HEK293T (cell line): ENCODE results near the gene POFUT1.
"Not testable (repeated sequence)": the region's sequence is repeated elsewhere in the genome, so short reads cannot be mapped to it uniquely, and the experiment has no call there.

ENCODE experiments used
- CTCF ChIA-PET: fragments of 350-600 bp; formaldehyde crosslinking; extraction: SDS; loops from one replicate; lab custom pipeline; 2021; ENCODE audit warnings: antibody characterized with exemption, inconsistent platforms; lab: Yijun Ruan, JAX
- POLR2A ChIA-PET: fragments of 350-600 bp; formaldehyde crosslinking; extraction: SDS; loops from one replicate; lab custom pipeline; 2020; ENCODE audit warnings: antibody characterized with exemption, inconsistent platforms; lab: Yijun Ruan, JAX
- DNase-seq: peaks from one replicate; pipeline ENCODE4 v3.0.0; 2012; ENCODE audit warnings: mixed read lengths; ENCODE audit errors: extremely low spot score
- ARNT ChIP-seq: fragments of 450-650 bp; IDR thresholded peaks from 2 replicates; pipeline ENCODE4 v1.6.1; 2017; ENCODE audit warnings: mild to moderate bottlenecking
- BHLHE40 ChIP-seq: fragments of 450-650 bp; IDR thresholded peaks from 2 replicates; pipeline ENCODE4 v1.6.1; 2016; ENCODE audit warnings: mild to moderate bottlenecking, moderate library complexity, borderline replicate concordance
- CTBP1 ChIP-seq: fragments of 450-650 bp; IDR thresholded peaks from 2 replicates; pipeline ENCODE4 v1.6.1; 2016; ENCODE audit warnings: borderline replicate concordance
- ELF4 ChIP-seq: fragments of 450-650 bp; IDR thresholded peaks from 2 replicates; pipeline ENCODE4 v1.6.1; 2017; ENCODE audit warnings: antibody characterized with exemption
- FOXA1 ChIP-seq: fragments of 450-650 bp; IDR thresholded peaks from 2 replicates; pipeline ENCODE4 v1.6.1; 2016; ENCODE audit warnings: mild to moderate bottlenecking
- FOXK2 ChIP-seq: fragments of 450-650 bp; IDR thresholded peaks from 2 replicates; pipeline ENCODE4 v1.6.1; 2016; ENCODE audit warnings: mild to moderate bottlenecking
- FOXM1 ChIP-seq: fragments of 450-650 bp; IDR thresholded peaks from 2 replicates; pipeline ENCODE4 v1.6.1; 2017; ENCODE audit warnings: mild to moderate bottlenecking, borderline replicate concordance
- HDGF ChIP-seq: fragments of 450-650 bp; IDR thresholded peaks from 2 replicates; pipeline ENCODE4 v1.6.1; 2017; ENCODE audit warnings: antibody characterized with exemption, borderline replicate concordance
- L3MBTL2 ChIP-seq: fragments of 450-650 bp; conservative IDR thresholded peaks from 2 replicates; pipeline ENCODE4 v1.6.1; 2016; ENCODE audit warnings: mild to moderate bottlenecking
- LEF1 ChIP-seq: fragments of 450-650 bp; IDR thresholded peaks from 2 replicates; pipeline ENCODE4 v1.6.1; 2017; ENCODE audit warnings: mild to moderate bottlenecking, borderline replicate concordance
- NFRKB ChIP-seq: fragments of 450-650 bp; IDR thresholded peaks from 2 replicates; pipeline ENCODE4 v1.6.1; 2016; ENCODE audit warnings: mild to moderate bottlenecking, moderate library complexity
- SP1 ChIP-seq: fragments of 450-650 bp; IDR thresholded peaks from 2 replicates; pipeline ENCODE4 v1.6.1; 2017
- SUZ12 ChIP-seq: fragments of 450-650 bp; IDR thresholded peaks from 2 replicates; pipeline ENCODE4 v1.6.1; 2016; ENCODE audit warnings: mild to moderate bottlenecking
- TARDBP ChIP-seq: fragments of 450-650 bp; IDR thresholded peaks from 2 replicates; pipeline ENCODE4 v1.6.1; 2016
- ZNF384 ChIP-seq: fragments of 450-650 bp; IDR thresholded peaks from 2 replicates; pipeline ENCODE4 v1.6.1; 2016
- TF ChIP-seq, protein P1 (sequence below): fragments of 450-650 bp; IDR thresholded peaks from 2 replicates; pipeline ENCODE4 v1.6.1; 2016

Gene POFUT1

DNA sequence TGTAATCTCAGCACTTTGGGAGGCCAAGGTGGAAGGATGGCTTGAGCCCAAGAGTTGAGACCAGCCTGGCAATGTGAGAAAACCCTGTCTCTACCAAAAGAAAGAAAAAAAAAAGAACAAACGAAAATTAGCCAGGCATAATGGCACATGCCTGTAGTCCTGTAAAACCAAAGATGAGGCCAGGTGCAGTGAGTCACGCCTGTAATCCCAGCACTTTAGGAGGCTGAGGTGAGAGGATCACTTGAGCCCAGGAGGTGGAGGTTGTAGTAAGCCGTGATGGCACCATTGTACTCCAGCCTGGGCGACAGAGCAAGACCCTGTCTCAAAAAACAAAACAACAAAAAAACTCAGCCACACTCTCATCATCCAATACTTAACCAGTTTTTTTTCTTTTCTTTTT lies 37.3 kb downstream of the POFUT1 start:
- DNase-seq = no peak
- TF ChIP-seq CTBP1 (no peak), ZNF384 (no peak)
- ChIA-PET CTCF (no interaction called here), POLR2A (no interaction called here)

DNA sequence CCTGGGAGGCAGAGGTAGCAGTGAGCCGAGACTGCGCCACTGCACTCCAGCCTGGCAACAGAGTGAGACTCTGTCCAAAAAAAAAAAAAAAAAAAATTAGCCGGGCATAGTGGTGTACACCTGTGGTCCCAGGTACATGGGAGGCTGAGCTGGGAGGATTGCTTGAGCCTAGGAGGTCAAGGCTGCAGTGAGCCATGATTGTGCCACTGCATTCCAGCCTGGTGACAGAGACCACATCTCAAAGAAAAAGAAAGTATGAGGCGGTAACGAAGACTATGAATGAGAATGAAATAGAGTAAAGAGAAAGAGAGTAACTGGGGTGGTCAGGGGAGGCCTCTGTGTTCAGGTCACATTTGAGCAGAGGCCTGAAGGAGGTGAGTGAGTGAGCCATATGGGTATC lies 38.5 kb downstream of the POFUT1 start:
- POLR2A ChIA-PET, DNase-seq: not testable (repeated sequence)
- CTCF ChIA-PET = interaction anchor here (0.7 kb wide), 1 partner anchor 174 kb away, joined by 3 read pairs; no protein-coding TSS in a partner anchor

DNA sequence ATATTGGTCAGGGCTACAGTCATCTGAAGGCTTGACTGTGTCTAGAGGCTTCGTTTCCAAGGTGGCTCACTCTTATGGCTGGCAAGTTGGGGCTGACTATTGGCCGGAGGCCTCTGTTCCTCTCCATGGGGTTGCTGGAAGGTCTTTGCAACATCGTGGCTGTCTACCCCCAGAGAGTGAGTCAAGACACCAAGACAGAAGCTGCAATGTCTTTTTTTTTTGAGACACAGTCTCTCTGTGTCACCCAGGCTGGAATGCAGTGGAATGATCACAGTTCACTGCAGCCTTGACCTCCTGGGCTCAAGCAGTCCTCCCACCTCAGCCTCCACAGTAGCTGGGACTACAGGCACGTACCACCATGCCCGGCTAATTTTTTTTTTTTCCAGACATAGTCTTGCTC lies 40.4 kb downstream of the POFUT1 start:
- DNase-seq = no peak
- CTCF ChIA-PET = no interaction called here
- TF ChIP-seq NFRKB (no peak), SP1 (no peak), FOXM1 (no peak), TARDBP (no peak), L3MBTL2 (no peak), BHLHE40 (no peak), LEF1 (no peak), ZNF384 (no peak), FOXA1 (no peak), ELF4 (no peak), SUZ12 (no peak), ARNT (no peak), FOXK2 (no peak), CTBP1 (no peak), HDGF (no peak)
- TF ChIP-seq, protein P1, sequence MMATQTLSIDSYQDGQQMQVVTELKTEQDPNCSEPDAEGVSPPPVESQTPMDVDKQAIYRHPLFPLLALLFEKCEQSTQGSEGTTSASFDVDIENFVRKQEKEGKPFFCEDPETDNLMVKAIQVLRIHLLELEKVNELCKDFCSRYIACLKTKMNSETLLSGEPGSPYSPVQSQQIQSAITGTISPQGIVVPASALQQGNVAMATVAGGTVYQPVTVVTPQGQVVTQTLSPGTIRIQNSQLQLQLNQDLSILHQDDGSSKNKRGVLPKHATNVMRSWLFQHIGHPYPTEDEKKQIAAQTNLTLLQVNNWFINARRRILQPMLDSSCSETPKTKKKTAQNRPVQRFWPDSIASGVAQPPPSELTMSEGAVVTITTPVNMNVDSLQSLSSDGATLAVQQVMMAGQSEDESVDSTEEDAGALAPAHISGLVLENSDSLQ = no peak
- POLR2A ChIA-PET = no interaction called here

DNA sequence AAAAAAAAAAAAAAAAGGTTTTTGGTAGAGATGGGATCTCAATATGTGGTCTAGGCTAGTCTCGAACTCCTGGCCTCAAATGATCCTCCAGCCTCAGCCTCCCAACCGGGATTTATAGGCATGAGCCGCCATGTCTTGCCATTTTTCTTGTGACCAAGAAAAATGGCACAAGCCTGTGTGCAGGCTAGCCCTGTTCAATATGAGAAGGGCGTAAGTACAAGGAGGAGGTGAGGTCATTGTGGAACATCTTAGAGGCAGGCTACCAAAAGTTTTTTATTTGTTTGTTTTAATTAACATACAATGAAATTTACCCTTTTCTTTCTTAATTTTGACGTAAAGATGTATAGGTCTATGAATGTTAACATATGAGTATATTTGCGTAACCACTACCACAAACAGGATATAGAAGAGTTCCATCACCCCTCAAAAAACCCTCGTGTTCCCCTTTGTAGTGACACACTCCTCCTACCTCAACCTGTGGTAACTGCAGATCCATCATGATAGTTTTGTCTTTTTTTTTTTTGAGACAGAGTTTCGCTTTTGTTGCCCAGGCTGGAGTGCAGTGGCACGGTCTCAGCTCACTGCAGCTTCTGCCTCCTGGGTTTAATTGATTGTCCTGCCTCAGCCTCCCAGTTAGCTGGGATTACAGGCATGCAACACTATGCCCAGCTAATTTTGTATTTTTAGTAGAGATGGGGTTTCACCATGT lies 41.5 kb downstream of the POFUT1 start:
- ChIA-PET POLR2A (no interaction called here), CTCF (no interaction called here)
- TF ChIP-seq HDGF (no peak), BHLHE40 (no peak), NFRKB (no peak), ZNF384 (no peak), TARDBP (no peak)
- no peak for DNase-seq

DNA sequence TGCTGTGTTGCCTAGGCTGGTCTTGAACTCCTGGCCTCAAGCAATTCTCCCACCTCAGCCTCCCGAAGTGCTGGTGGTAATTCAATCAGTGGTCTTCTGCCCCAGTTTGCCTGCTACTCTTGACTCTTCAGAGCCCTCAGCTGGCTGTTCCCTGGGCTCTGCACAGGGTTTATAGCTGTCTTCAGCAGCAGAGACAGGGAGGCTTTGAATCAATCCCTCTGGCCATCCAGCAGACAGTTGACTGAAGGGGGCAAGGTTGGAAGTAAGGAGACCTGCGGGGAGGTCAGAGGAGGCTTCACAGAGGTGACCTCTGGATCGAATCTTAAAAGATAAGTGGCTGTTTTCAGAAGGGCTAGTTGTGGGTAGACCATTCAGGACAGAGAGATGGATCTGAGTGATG lies 43.8 kb downstream of the POFUT1 start:
- CTCF ChIA-PET = no interaction called here
- no peak for DNase-seq
- POLR2A ChIA-PET = no interaction called here
- TF ChIP-seq FOXM1 = no peak
- no peak for TF ChIP-seq NFRKB
- TF ChIP-seq FOXA1 = no peak
- TF ChIP-seq SP1 = no peak
- no peak for TF ChIP-seq LEF1
- no peak for TF ChIP-seq ARNT
- no peak for TF ChIP-seq BHLHE40
- TF ChIP-seq SUZ12 = no peak
- TF ChIP-seq FOXK2 = no peak
- no peak for TF ChIP-seq ELF4
- no peak for TF ChIP-seq TARDBP

DNA sequence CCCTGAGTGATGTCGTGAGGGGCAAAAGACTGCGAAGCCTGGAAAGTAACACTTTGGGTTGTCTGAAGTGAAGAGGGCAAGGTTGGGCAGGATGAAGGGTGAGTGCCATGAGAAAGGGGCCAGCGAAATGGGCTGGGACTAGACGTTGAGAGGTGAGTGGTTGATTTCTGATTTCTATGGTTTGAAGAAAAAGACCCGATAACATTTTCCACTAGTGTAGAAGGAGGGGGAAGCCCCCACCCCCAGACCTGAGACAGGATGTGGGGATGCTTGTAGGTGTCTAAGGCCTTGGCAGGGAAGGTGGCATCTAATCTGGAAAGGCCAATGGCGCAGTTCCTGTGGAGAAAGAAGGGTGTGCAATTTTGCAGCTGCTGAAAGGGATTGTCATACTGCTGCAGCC lies 44.5 kb downstream of the POFUT1 start:
- ChIA-PET CTCF (no interaction called here), POLR2A (no interaction called here)
- no peak for DNase-seq
- TF ChIP-seq ZNF384 (no peak), ELF4 (no peak), TARDBP (no peak), SP1 (no peak), L3MBTL2 (no peak)

DNA sequence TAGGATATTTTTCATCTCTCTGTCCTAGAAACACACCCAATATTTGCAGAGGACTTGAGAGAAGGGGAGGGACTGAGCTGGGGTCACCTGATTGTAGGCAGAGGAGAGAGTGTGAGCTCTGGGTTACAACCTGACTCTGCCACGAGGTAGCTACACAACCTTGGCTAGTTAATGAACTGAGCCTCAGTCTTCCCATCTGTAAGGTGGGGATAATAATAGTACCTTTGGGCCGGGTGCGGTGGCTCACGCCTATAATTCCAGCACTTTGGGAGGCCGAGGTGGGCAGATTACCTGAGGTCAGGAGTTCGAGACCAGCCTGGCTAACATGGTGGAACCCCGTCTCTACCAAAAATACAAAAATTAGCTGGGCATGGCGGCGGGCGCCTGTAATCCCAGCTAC lies 53.3 kb downstream of the POFUT1 start:
- DNase-seq, POLR2A ChIA-PET, CTCF ChIA-PET: not testable (repeated sequence)

DNA sequence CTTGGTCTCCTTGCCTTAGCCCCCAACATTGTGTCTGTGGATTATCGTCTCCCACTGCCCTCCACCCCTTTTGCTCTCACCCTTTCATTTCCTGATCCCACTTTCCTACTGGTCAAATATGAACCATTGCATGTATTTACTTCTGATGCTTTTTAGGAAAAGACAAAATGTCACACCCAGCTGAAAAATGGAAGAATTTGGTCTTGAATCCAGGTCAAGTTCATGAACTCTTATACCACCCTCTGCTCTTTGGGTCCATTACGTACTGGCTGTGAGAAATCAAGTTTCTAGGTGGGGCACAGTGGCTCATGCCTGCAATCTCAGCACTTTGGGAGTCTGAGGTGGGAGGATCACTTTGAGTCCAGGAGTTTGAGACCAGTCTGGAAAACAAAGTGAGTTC lies 54.0 kb downstream of the POFUT1 start:
- ChIA-PET CTCF (no interaction called here), POLR2A (no interaction called here)
- DNase-seq = no peak

More for the DNA sequence above, 54.0 kb downstream of the POFUT1 start:
- TF ChIP-seq SP1 = no peak
- no peak for TF ChIP-seq SUZ12
- TF ChIP-seq ZNF384 = no peak
- no peak for TF ChIP-seq FOXA1
- TF ChIP-seq TARDBP = no peak
- no peak for TF ChIP-seq FOXK2
- TF ChIP-seq, protein P1 = no peak
- no peak for TF ChIP-seq LEF1
- TF ChIP-seq NFRKB = no peak
- TF ChIP-seq CTBP1 = no peak
- no peak for TF ChIP-seq ARNT
- TF ChIP-seq HDGF = no peak
